ENCODE results near the gene ZNF35.

Gene ZNF35

GRCh38 chr3:44661189-44661588, 12.7 kb downstream of the ZNF35 start:
- TF ChIP-seq TCF12 (IDR thresholded peaks at IDR 0.05; ENCODE audit: low read depth) (no peak), TAF1 (IDR thresholded peaks at IDR 0.05; ENCODE audit: low read depth) (no peak), ZBTB7A (IDR thresholded peaks at IDR 0.05; ENCODE audit: low read depth) (no peak), EP300 (IDR thresholded peaks at IDR 0.05; ENCODE audit: borderline replicate concordance) (no peak), RAD21 (IDR thresholded peaks at IDR 0.05; ENCODE audit: low read depth) (no peak), NFIC (IDR thresholded peaks at IDR 0.05) (no peak), TEAD4 (IDR thresholded peaks at IDR 0.05) (no peak), FOXM1 (IDR thresholded peaks at IDR 0.05; ENCODE audit: borderline replicate concordance, low read depth) (no peak), REST (IDR thresholded peaks at IDR 0.05; ENCODE audit: low read depth) (no peak), CEBPB (IDR thresholded peaks at IDR 0.05) (no peak), CREB1 (IDR thresholded peaks at IDR 0.05; ENCODE audit: low read depth) (no peak), USF1 (IDR thresholded peaks at IDR 0.05) (no peak), YY1 (IDR thresholded peaks at IDR 0.05; ENCODE audit: low read depth) (no peak)

GRCh38 chr3:44665173-44665572, 16.6 kb downstream of the ZNF35 start:
- TF ChIP-seq TCF12 (IDR thresholded peaks at IDR 0.05; ENCODE audit: low read depth), result no peak

- TF ChIP-seq TEAD4 (IDR thresholded peaks at IDR 0.05), result no peak
- TF ChIP-seq USF1 (IDR thresholded peaks at IDR 0.05), result no peak
- no peak for TF ChIP-seq NFIC (IDR thresholded peaks at IDR 0.05)
Measured at GRCh38 chr3:44666346-44666745, 17.8 kb downstream of the ZNF35 start.

- TF ChIP-seq CEBPB (IDR thresholded peaks at IDR 0.05) (no peak), EGR1 (IDR thresholded peaks at IDR 0.05) (no peak)
Measured at GRCh38 chr3:44669760-44670159, 21.2 kb downstream of the ZNF35 start.

GRCh38 chr3:44674211-44674610, 25.7 kb downstream of the ZNF35 start:
- no peak for TF ChIP-seq EP300 (IDR thresholded peaks at IDR 0.05; ENCODE audit: borderline replicate concordance)
- no peak for TF ChIP-seq YY1 (IDR thresholded peaks at IDR 0.05; ENCODE audit: low read depth)
- TF ChIP-seq USF1 (IDR thresholded peaks at IDR 0.05), result no peak
- TF ChIP-seq NFIC (IDR thresholded peaks at IDR 0.05), result no peak
- no peak for TF ChIP-seq EGR1 (IDR thresholded peaks at IDR 0.05)
- no peak for TF ChIP-seq TEAD4 (IDR thresholded peaks at IDR 0.05)
- TF ChIP-seq TAF1 (IDR thresholded peaks at IDR 0.05; ENCODE audit: low read depth), result no peak
- no peak for TF ChIP-seq FOXM1 (IDR thresholded peaks at IDR 0.05; ENCODE audit: borderline replicate concordance, low read depth)
- no peak for TF ChIP-seq MAX (IDR thresholded peaks at IDR 0.05)
- TF ChIP-seq REST (IDR thresholded peaks at IDR 0.05; ENCODE audit: low read depth), result no peak
- no peak for TF ChIP-seq CEBPB (IDR thresholded peaks at IDR 0.05)
- no peak for TF ChIP-seq ZBTB7A (IDR thresholded peaks at IDR 0.05; ENCODE audit: low read depth)
- no peak for TF ChIP-seq RAD21 (IDR thresholded peaks at IDR 0.05; ENCODE audit: low read depth)
- no peak for TF ChIP-seq TCF12 (IDR thresholded peaks at IDR 0.05; ENCODE audit: low read depth)
- no peak for TF ChIP-seq CREB1 (IDR thresholded peaks at IDR 0.05; ENCODE audit: low read depth)

GRCh38 chr3:44678480-44679116, 30.1 kb downstream of the ZNF35 start:
- TF ChIP-seq NFIC (IDR thresholded peaks at IDR 0.05) (no peak), TAF1 (IDR thresholded peaks at IDR 0.05; ENCODE audit: low read depth) (no peak), ZBTB7A (IDR thresholded peaks at IDR 0.05; ENCODE audit: low read depth) (no peak), RAD21 (IDR thresholded peaks at IDR 0.05; ENCODE audit: low read depth) (no peak), CEBPB (IDR thresholded peaks at IDR 0.05) (no peak), YY1 (IDR thresholded peaks at IDR 0.05; ENCODE audit: low read depth) (no peak), TEAD4 (IDR thresholded peaks at IDR 0.05) (no peak)
